Body of pancreas (tissue), 4 donors: ENCODE measurements around the gene ADCY10. TPM values are rescaled to one million over a fixed set of nuclear protein-coding genes. Genes with fewer than 3 reads are reported as not detected.

ENCODE experiments used
- ATAC-seq: fragments of 150-250 bp; one replicate; pipeline ENCODE4 v1.9.1; 2016
- DNase-seq, 4 donors: peaks; one replicate each; pipeline ENCODE4 v3.0.0-alpha.2; 2019
- H3K27ac ChIP-seq, 4 donors: fragments of 200-600 bp; sonication (generic); 1 replicate in 3 of 4; 2 replicates in 1 of 4; pipeline versions ENCODE4 v1.5.1 to v1.6.1; 2016 to 2019; ENCODE audit warnings: mild to moderate bottlenecking in 1 of 4, mixed read lengths in 1 of 4, moderate library complexity in 1 of 4
- H3K27me3 ChIP-seq, 2 donors: fragments of 200-600 bp; sonication (generic); one replicate each; pipeline ENCODE4 v1.6.0; 2016; ENCODE audit warnings: mild to moderate bottlenecking in 1 of 2
- H3K36me3 ChIP-seq, 2 donors: fragments of 200-600 bp; sonication (generic); replicated peaks in 1 of 2; 2 replicates each; pipeline ENCODE4 v1.5.1; 2016; ENCODE audit warnings: low read depth in 2 of 2; ENCODE audit not compliant: insufficient read depth in 1 of 2
- H3K4me1 ChIP-seq: fragments of 200-600 bp; sonication (generic); one replicate; pipeline ENCODE4 v1.6.0; 2016
- H3K4me3 ChIP-seq, 2 donors: fragments of 200-600 bp; sonication (generic); 1 replicate in 1 of 2; 2 replicates in 1 of 2; pipeline ENCODE4 v1.5.1; 2016 to 2019
- H3K9me3 ChIP-seq, 3 donors: fragments of 200-600 bp; sonication (generic); 1 replicate in 2 of 3; 2 replicates in 1 of 3; pipeline ENCODE4 v1.5.1; 2016
- POLR2A ChIP-seq, 3 donors: fragments of 450-650 bp; IDR thresholded peaks; one replicate each; pipeline ENCODE4 v1.6.1; 2016; ENCODE audit warnings: antibody characterized with exemption in 3 of 3, mild to moderate bottlenecking in 2 of 3
- WGBS, 2 donors: methylation state at CpG; one replicate each; pipeline ENCODE4 v1.1.5; 2017; 5-methylcytosine and 5-hydroxymethylcytosine counted together
- intact Hi-C: fragments of 100-400 bp; cut with DNase I; formaldehyde crosslinking; loops from one replicate; pipeline ENCODE4 v1.15.1; 2023
- total RNA-seq, 2 donors: library from RNA; depleted of rRNA; stranded (reverse); fragments of >200 nt; gene quantifications; one replicate each; pipeline ENCODE4 v1.1.0, GENCODE V29; 2016
- TF ChIP-seq, protein P1 (sequence below), 7 experiments: fragments of 450-650 bp in 4 of 7; fragments of 200-600 bp in 3 of 7; sonication (generic) in 3 of 7; IDR thresholded peaks; one replicate each; pipeline ENCODE4 v1.5.1; 2016 to 2019; ENCODE audit warnings: antibody characterized with exemption in 7 of 7

ADCY10 gene
- total RNA-seq, 2 donors from 2014 or later: 0.26 TPM; not detected in 1

GRCh38 chr1:167776616-167777268 is 137.2 kb downstream of the ADCY10 start:
- Histone ChIP-seq H3K27me3 (no peaks in the 10 kb centered on the region), H3K9me3 (no peaks in the 10 kb centered on the region), H3K4me1 (no peaks in the 10 kb centered on the region), H3K27ac (no peak overlapping the region), H3K4me3 (no peak overlapping the region), H3K36me3 (peaks cover 0 to 7% of the 10 kb centered on the region in 2 donors)
- intact Hi-C loops: no loop called here
- no peak for DNase-seq
- ATAC-seq: no peak
- TF ChIP-seq, protein P1, sequence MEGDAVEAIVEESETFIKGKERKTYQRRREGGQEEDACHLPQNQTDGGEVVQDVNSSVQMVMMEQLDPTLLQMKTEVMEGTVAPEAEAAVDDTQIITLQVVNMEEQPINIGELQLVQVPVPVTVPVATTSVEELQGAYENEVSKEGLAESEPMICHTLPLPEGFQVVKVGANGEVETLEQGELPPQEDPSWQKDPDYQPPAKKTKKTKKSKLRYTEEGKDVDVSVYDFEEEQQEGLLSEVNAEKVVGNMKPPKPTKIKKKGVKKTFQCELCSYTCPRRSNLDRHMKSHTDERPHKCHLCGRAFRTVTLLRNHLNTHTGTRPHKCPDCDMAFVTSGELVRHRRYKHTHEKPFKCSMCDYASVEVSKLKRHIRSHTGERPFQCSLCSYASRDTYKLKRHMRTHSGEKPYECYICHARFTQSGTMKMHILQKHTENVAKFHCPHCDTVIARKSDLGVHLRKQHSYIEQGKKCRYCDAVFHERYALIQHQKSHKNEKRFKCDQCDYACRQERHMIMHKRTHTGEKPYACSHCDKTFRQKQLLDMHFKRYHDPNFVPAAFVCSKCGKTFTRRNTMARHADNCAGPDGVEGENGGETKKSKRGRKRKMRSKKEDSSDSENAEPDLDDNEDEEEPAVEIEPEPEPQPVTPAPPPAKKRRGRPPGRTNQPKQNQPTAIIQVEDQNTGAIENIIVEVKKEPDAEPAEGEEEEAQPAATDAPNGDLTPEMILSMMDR (IDR thresholded peaks at IDR 0.05): no peak
- 94 to 96% methylated on average over 1 of the region's 1 CpG for WGBS, 2 donors

DNA sequence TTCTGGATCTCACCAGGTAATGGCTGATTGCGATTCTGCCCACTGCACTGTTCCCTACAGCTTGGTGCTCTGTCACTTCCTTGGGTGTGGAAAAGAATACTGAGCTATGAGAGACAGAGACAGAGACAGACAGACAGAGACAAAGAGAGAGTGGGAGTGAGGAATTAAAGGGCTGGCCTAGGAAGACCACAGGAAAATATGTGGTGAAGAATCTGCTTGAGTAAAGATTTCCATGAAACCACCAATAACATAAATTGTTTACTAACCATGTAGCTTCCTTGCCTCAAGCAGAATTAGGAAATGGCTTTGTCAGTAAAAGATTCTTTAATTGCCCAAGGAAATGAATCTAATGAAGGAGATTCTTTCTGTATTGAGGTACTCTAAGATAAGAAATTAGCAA is 137.8 kb downstream of the ADCY10 start:
- DNase-seq: no peak
- Histone ChIP-seq H3K4me3 (no peak overlapping the region), H3K36me3 (peaks cover 0 to 7% of the 10 kb centered on the region in 2 donors), H3K9me3 (no peaks in the 10 kb centered on the region), H3K4me1 (no peaks in the 10 kb centered on the region), H3K27ac (no peak overlapping the region), H3K27me3 (no peaks in the 10 kb centered on the region)
- TF ChIP-seq, protein P1 (IDR thresholded peaks at IDR 0.05): no peak
- no peak for TF ChIP-seq POLR2A (IDR thresholded peaks at IDR 0.05)
- WGBS, 2 donors: 95 to 96% methylated on average over 1 of the region's 1 CpG
- intact Hi-C loops: no loop called here
- ATAC-seq: no peak

DNA sequence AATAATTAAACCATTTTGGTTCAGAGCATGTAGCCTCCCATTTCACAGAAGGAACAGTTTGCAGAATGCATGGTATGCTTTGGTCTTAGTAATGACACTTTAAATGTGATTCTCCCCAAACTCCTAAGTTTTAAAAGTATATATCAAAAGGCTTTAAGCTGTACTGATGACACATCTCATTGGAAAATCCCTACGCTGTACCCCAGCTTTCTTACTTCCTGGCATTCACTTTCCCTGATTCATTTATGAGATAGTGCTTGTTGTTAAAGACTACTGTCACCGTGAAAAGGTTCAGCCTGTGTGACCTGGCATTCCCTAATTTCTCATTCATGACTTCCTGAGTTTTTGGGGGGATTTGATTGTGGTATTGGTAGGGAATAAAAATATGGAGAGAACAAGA is 138.8 kb downstream of the ADCY10 start:
- no peak overlapping the region for H3K27ac ChIP-seq
- H3K4me3 ChIP-seq: no peak overlapping the region
- TF ChIP-seq, protein P1 (IDR thresholded peaks at IDR 0.05): no peak
- TF ChIP-seq POLR2A (IDR thresholded peaks at IDR 0.05): no peak
- no peaks in the 10 kb centered on the region for H3K4me1 ChIP-seq
- WGBS, 2 donors: 81 to 91% methylated on average over 2 of the region's 2 CpGs
- DNase-seq (no peak), ATAC-seq (no peak)
- no peaks in the 10 kb centered on the region for H3K9me3 ChIP-seq
- H3K36me3 ChIP-seq: peaks cover 0 to 4% of the 10 kb centered on the region in 2 donors
- no peaks in the 10 kb centered on the region for H3K27me3 ChIP-seq
- intact Hi-C loops: no loop called here

- no peaks in the 10 kb centered on the region for H3K27me3 ChIP-seq
- H3K27ac ChIP-seq: no peak overlapping the region
- no peak overlapping the region for H3K4me3 ChIP-seq
- TF ChIP-seq POLR2A (IDR thresholded peaks at IDR 0.05): no peak
- TF ChIP-seq, protein P1 (IDR thresholded peaks at IDR 0.05): no peak
- intact Hi-C loops: no loop called here
- peaks cover 0 to 4% of the 10 kb centered on the region in 2 donors for H3K36me3 ChIP-seq
- no peaks in the 10 kb centered on the region for H3K9me3 ChIP-seq
- no peak for ATAC-seq
- H3K4me1 ChIP-seq: no peaks in the 10 kb centered on the region
- no peak for DNase-seq
Measured at GRCh38 chr1:167774710-167775109, 139.2 kb downstream of the ADCY10 start.

DNA sequence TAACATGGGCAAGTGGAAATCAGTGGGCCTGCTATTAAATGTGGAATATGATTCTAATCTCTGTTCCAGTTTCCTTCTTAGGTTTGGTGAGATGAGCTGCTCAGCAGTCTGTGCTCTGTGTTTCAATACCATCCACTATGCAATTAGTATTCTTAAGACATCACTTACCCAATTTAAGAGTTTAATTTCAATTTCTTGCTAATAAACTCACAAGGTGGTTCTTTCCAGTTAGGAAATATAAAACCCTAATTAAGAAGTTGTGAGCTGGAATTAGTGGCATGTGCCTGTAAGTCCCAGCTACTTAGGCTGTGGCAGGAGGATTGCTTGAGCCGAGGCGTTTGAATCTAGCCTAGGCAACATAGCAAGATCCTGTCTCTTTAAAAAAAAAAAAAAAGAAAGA is 140.4 kb downstream of the ADCY10 start:
- Histone ChIP-seq H3K9me3 (no peaks in the 10 kb centered on the region), H3K4me1 (no peaks in the 10 kb centered on the region), H3K4me3 (no peak overlapping the region), H3K36me3 (peaks cover 0 to 4% of the 10 kb centered on the region in 2 donors), H3K27ac (no peak overlapping the region), H3K27me3 (no peaks in the 10 kb centered on the region)
- no peak for DNase-seq
- WGBS, 2 donors: 95 to 96% methylated on average over 2 of the region's 2 CpGs
- TF ChIP-seq, protein P1 (IDR thresholded peaks at IDR 0.05): no peak
- no peak for TF ChIP-seq POLR2A (IDR thresholded peaks at IDR 0.05)
- no peak for ATAC-seq
- intact Hi-C loops: no loop called here
